Measurements from ENCODE around the gene KIF1A.

The KIF1A gene

DNA sequence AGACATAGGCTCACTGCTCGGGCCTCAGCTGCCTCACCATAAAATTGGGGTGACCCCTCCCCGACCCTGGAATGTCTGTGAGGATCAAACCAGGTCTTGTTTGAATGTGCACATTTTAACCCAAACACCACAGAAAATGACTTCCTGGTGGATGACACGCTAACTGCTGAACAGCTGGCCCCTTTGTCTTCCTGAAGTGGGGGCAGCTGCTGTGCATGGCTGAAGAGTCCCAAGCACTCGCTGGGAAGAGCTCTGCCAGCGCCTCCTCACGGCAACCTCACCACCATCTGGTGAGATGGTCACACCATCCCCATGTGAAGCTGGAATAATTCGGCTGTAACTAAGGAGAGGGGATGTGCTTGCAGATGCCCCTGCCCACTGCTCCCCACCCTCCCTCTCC is 94.3 kb downstream of the KIF1A start:
- TF ChIP-seq, protein P1, sequence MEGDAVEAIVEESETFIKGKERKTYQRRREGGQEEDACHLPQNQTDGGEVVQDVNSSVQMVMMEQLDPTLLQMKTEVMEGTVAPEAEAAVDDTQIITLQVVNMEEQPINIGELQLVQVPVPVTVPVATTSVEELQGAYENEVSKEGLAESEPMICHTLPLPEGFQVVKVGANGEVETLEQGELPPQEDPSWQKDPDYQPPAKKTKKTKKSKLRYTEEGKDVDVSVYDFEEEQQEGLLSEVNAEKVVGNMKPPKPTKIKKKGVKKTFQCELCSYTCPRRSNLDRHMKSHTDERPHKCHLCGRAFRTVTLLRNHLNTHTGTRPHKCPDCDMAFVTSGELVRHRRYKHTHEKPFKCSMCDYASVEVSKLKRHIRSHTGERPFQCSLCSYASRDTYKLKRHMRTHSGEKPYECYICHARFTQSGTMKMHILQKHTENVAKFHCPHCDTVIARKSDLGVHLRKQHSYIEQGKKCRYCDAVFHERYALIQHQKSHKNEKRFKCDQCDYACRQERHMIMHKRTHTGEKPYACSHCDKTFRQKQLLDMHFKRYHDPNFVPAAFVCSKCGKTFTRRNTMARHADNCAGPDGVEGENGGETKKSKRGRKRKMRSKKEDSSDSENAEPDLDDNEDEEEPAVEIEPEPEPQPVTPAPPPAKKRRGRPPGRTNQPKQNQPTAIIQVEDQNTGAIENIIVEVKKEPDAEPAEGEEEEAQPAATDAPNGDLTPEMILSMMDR (IDR thresholded peaks at IDR 0.05; ENCODE audit: low read length, missing control alignments), result no peak
- no peak for DNase-seq (ENCODE audit: low read depth)
- no peak overlapping the region for H3K4me3 ChIP-seq (replicated peaks; ENCODE audit: low read depth, low read length)

DNA sequence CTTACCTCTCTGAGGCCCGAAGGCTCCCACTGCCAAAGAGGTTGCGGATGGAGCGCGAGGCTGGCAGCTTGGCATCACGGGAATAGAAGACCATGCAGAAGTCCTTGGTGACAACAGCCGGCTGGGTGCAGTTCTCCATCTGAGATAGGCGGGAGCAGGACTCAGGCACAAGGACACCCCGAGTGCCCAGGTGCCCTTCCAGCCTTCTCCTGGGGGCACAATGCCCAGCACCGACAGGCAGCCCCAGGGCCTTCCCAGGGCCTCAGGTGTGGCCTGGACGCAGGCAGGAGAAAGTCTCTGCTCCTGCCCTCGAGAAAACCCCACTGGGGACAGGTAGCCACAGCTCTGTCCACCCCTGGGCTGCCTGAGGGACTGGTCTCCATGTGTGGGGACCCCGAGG is 94.8 kb downstream of the KIF1A start:
- TF ChIP-seq, protein P1 (IDR thresholded peaks at IDR 0.05; ENCODE audit: low read length, missing control alignments), result no peak
- DNase-seq (ENCODE audit: low read depth), result no peak
- H3K4me3 ChIP-seq (replicated peaks; ENCODE audit: low read depth, low read length), result no peak overlapping the region

DNA sequence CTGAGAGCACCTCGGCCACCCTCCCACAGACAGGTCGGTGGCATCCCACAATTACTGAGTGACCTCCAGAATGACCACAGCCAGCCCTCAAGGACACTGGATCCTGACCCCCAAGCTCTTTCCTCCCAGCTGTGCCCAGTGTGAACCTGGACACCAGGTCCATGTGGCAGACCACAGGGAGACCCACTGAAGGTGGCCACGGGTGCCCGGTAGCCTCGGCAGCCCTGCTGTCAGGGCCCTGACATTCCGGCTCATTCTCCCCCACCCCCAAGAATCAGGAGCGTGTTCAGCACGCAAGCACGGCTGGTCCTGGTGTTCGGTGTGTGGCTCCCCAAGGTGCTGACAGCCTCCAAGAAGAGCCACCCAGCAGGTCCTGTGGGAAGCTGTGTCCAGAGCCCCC is 95.6 kb downstream of the KIF1A start:
- DNase-seq (ENCODE audit: low read depth), result no peak
- H3K4me3 ChIP-seq (replicated peaks; ENCODE audit: low read depth, low read length), result no peak overlapping the region
- TF ChIP-seq, protein P1 (IDR thresholded peaks at IDR 0.05; ENCODE audit: low read length, missing control alignments), result no peak

DNA sequence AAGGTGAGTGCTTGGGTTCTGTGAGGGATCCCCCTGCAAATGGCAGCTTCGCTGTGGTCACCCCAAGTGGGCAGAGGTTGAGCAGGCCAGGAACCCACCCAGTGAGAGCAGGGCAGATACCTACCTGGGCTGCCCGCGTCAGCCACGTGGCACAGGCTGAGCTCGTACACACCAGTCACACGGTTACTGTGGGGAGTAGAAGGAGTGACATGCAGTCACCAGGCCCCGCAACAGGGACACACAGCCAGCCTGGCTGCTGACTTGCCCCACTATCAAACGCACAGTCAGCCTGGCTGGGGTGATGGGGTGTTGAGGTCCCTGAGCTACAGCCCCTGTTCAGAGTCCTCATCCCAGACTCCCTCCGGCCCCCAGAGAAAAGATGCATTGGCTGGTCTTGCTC is 96.2 kb downstream of the KIF1A start:
- no peak for DNase-seq (ENCODE audit: low read depth)
- TF ChIP-seq, protein P1 (IDR thresholded peaks at IDR 0.05; ENCODE audit: low read length, missing control alignments), result no peak

DNA sequence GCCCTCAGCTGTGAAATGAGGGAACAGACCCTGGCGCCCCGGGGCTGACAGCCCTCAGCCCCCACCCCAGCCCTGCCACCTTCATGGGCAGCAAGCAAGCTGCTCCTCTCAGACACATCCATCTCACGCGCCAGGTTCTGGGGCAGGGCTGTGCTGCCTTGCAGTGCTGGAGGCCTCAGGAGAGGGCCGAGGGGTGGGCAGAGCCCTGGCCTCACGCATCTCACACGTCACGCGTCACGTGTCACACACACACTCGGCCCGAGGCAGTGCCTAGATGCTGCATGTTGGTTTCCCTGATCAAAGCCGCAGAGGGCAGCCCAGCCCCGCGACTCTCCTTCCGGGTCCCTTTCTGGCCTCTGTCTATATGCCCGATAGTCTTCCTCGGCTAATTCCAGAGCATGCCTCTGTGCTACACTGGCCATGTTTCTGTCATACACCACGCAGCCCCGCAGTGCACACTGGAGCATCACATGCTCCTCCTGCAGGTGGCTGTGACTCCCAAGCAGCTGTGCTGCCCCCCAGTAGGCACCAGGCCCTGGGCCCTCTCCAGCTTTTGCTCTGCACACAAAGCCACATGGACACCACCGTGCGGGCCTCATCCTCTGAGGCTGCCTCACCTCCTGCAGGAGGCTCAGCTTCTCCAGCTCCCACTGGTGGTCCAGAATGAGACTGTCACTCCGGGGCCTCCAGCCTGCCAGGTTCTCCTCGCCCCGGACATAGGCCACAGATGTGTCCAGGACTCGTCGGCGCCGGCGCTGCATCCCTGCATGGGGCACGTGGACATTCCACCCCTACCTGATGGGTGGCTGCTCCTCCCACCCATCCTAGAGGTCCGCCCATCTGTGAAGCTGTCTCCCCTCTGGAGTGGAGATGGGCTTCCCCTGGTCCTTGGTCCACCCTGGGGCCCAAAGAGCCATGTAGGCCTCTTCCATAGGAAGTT is 97.0 kb downstream of the KIF1A start:
- TF ChIP-seq, protein P1 (IDR thresholded peaks at IDR 0.05; ENCODE audit: low read length, missing control alignments), result no peak
- DNase-seq (ENCODE audit: low read depth), result no peak
- H3K4me3 ChIP-seq (replicated peaks; ENCODE audit: low read depth, low read length), result no peak overlapping the region

More for the DNA sequence above, 96.2 kb downstream of the KIF1A start:
- H3K4me3 ChIP-seq (replicated peaks; ENCODE audit: low read depth, low read length), result no peak overlapping the region

DNA sequence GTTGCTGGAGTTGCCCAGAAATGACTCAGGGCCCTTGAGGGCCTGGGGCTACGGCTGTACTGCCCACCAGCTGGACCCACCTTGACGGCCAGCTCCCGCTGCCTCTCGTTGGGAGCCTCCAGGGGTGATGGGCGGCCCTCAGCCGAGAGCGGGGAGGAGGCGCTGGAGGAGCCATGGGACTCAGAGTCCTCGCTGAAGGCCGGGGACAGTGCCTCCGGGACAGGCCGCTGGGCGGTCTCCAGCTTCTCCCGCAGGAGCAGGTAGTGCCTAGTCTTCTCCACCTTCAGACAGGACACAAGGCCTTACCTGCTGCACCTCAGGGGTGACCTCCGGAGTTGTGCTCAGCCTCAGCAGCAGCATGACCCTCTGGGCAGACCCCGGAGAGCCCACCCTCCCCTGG is 97.6 kb downstream of the KIF1A start:
- no peak overlapping the region for H3K4me3 ChIP-seq (replicated peaks; ENCODE audit: low read depth, low read length)
- no peak for DNase-seq (ENCODE audit: low read depth)
- TF ChIP-seq, protein P1 (IDR thresholded peaks at IDR 0.05; ENCODE audit: low read length, missing control alignments), result no peak

All from fibroblast of pulmonary artery (primary cell).